Transverse colon (tissue), 3 donors: ENCODE measurements around the gene KCNK7.

Experiments
- CTCF ChIP-seq, 5 experiments: fragments of 200-600 bp in 3 of 5; fragments of 450-650 bp in 2 of 5; sonication (generic) in 3 of 5; IDR thresholded peaks; 1 replicate in 2 of 5; 2 replicates in 3 of 5; pipeline ENCODE4 v1.5.1; 2016 to 2017; ENCODE audit warnings: antibody characterized with exemption in 5 of 5, inconsistent platforms in 3 of 5, mild to moderate bottlenecking in 2 of 5, moderate library complexity in 1 of 5
- EP300 ChIP-seq: sonication (generic); formaldehyde crosslinking; IDR thresholded peaks from one replicate; pipeline ENCODE4 v1.6.1; 2017; ENCODE audit warnings: antibody characterized with exemption, low read depth

- TF ChIP-seq EP300 (no peak), CTCF (IDR thresholded peaks at IDR 0.05) (no peak)
These were observed 15.6 kb upstream of the KCNK7 start for GRCh38 chr11:65611028-65611757.
